ENCODE measurements around the gene ADD3. TPM values are rescaled to one million over a fixed set of nuclear protein-coding genes. Genes with fewer than 3 reads are reported as not detected.

ADD3 gene
- total and polyA plus RNA-seq, 7 donors, result 4.2 to 26.3 (median 10.4) TPM

GRCh38 chr10:110081911-110082310 lies 74.1 kb downstream of the ADD3 start:
- Histone ChIP-seq H3K4me1 (peaks cover 48% of the 10 kb centered on the region), H3K36me3 (ENCODE audit: insufficient read depth in 1 of 2, low read depth in 1 of 2) (no peaks in the 10 kb centered on the region), H3K9me3 (no peaks in the 10 kb centered on the region), H3K4me3 (no peak overlapping the region), H3K27ac (peak overlapping the region; percentile 56), H3K27me3 (ENCODE audit: insufficient read depth in 3 of 3, low read length in 2 of 3) (no peaks in the 10 kb centered on the region)
- TF ChIP-seq CTCF (IDR thresholded peaks at IDR 0.05), result no peak
- ATAC-seq (peak in 3 of 4 donors; percentile 36 to 57 (median 56)), DNase-seq (no peak)
- intact Hi-C loops (cut with DNase I), result no loop called here
- WGBS, 3 donors, result 38 to 55% (median 44%) methylated on average over 3 of the region's 3 CpGs

- TF ChIP-seq CTCF (IDR thresholded peaks at IDR 0.05), result no peak
- H3K27ac ChIP-seq, result no peak overlapping the region
- H3K9me3 ChIP-seq, result no peaks in the 10 kb centered on the region
- H3K4me1 ChIP-seq, result peaks cover 29% of the 10 kb centered on the region
- intact Hi-C loops (cut with DNase I), result no loop called here
- H3K4me3 ChIP-seq, result no peak overlapping the region
- ATAC-seq, result no peak
- no peaks in the 10 kb centered on the region for H3K27me3 ChIP-seq (ENCODE audit: insufficient read depth in 3 of 3, low read length in 2 of 3)
- DNase-seq, result no peak
- H3K36me3 ChIP-seq (ENCODE audit: insufficient read depth in 1 of 2, low read depth in 1 of 2), result no peaks in the 10 kb centered on the region
Observed at GRCh38 chr10:110083884-110084283, 76.1 kb downstream of the ADD3 start.

- intact Hi-C loops (cut with DNase I), result no loop called here
- Histone ChIP-seq H3K27me3 (ENCODE audit: insufficient read depth in 3 of 3, low read length in 2 of 3) (no peaks in the 10 kb centered on the region), H3K9me3 (no peaks in the 10 kb centered on the region), H3K4me1 (peaks cover 7% of the 10 kb centered on the region), H3K4me3 (no peak overlapping the region), H3K36me3 (ENCODE audit: insufficient read depth in 1 of 2, low read depth in 1 of 2) (no peaks in the 10 kb centered on the region), H3K27ac (no peak overlapping the region)
- ATAC-seq (no peak), DNase-seq (no peak)
- no peak for TF ChIP-seq CTCF (IDR thresholded peaks at IDR 0.05)
- WGBS, 3 donors, result 92 to 97% (median 95%) methylated on average over 4 of the region's 4 CpGs
Observed at GRCh38 chr10:110087682-110088081, 79.9 kb downstream of the ADD3 start.

- DNase-seq, result no peak
- intact Hi-C loops (cut with DNase I), result no loop called here
- TF ChIP-seq CTCF (IDR thresholded peaks at IDR 0.05), result no peak
- Histone ChIP-seq H3K27me3 (ENCODE audit: insufficient read depth in 3 of 3, low read length in 2 of 3) (no peaks in the 10 kb centered on the region), H3K27ac (no peak overlapping the region), H3K36me3 (ENCODE audit: insufficient read depth in 1 of 2, low read depth in 1 of 2) (no peaks in the 10 kb centered on the region), H3K4me1 (peaks cover 7% of the 10 kb centered on the region), H3K4me3 (no peak overlapping the region), H3K9me3 (no peaks in the 10 kb centered on the region)
- no peak for ATAC-seq
- 64 to 78% (median 67%) methylated on average over 4 of the region's 4 CpGs for WGBS, 3 donors
Observed at GRCh38 chr10:110088367-110089104, 80.8 kb downstream of the ADD3 start.

GRCh38 chr10:110091830-110092229 lies 84.0 kb downstream of the ADD3 start:
- peaks cover 4% of the 10 kb centered on the region for H3K4me1 ChIP-seq
- WGBS, 3 donors, result 96 to 98% (median 97%) methylated on average over 2 of the region's 2 CpGs

More at GRCh38 chr10:110091830-110092229, 84.0 kb downstream of the ADD3 start:
- no peak for TF ChIP-seq CTCF (IDR thresholded peaks at IDR 0.05)
- Histone ChIP-seq H3K27me3 (ENCODE audit: insufficient read depth in 3 of 3, low read length in 2 of 3) (no peaks in the 10 kb centered on the region), H3K27ac (no peak overlapping the region), H3K9me3 (no peaks in the 10 kb centered on the region), H3K36me3 (ENCODE audit: insufficient read depth in 1 of 2, low read depth in 1 of 2) (no peaks in the 10 kb centered on the region), H3K4me3 (no peak overlapping the region)
- ATAC-seq (no peak), DNase-seq (no peak)
- intact Hi-C loops (cut with DNase I), result no loop called here

Data from psoas muscle (tissue), 8 donors.